HEK293 (cell line): ENCODE measurements around the gene FKBP4.

Experiments used
- CTCF ChIA-PET: fragments of 350-600 bp; formaldehyde crosslinking; extraction: SDS; loops from one replicate; lab custom pipeline; 2021; ENCODE audit warnings: antibody characterized with exemption; lab: Yijun Ruan, JAX
- POLR2A ChIA-PET: fragments of 300-600 bp; formaldehyde crosslinking; extraction: SDS; loops from one replicate; lab custom pipeline; 2020; ENCODE audit warnings: antibody characterized with exemption, inconsistent platforms; lab: Yijun Ruan, JAX
- H3K27ac ChIP-seq: fragments of 200-500 bp; sonication (Bioruptor generic); 2 replicates; pipeline ENCODE4 v1.5.1; 2014; ENCODE audit warnings: low read depth, low read length, control low read depth, inconsistent platforms; ENCODE audit errors: extremely low read depth
- H3K36me3 ChIP-seq, 2 experiments: fragments of 200-500 bp in 1 of 2; sonication (Bioruptor generic) in 1 of 2; 1 replicate in 1 of 2; 2 replicates in 1 of 2; pipeline ENCODE4 v1.5.1; 2014 to 2017; ENCODE audit warnings: inconsistent platforms in 2 of 2, low read length in 2 of 2; ENCODE audit not compliant: control insufficient read depth in 2 of 2, insufficient read depth in 1 of 2
- H3K4me1 ChIP-seq: fragments of 200-500 bp; sonication (Bioruptor generic); 2 replicates; pipeline ENCODE4 v1.5.1; 2014; ENCODE audit warnings: mild to moderate bottlenecking, low read length, inconsistent platforms; ENCODE audit not compliant: control insufficient read depth, insufficient read depth
- H3K4me3 ChIP-seq: 2 replicates; pipeline ENCODE4 v1.5.1; 2011; ENCODE audit warnings: low read depth, mild to moderate bottlenecking, control low read depth, low read length, moderate library complexity
- H3K9me3 ChIP-seq: fragments of 200-500 bp; sonication (Bioruptor generic); 2 replicates; pipeline ENCODE4 v1.5.1; 2014; ENCODE audit warnings: low read depth, low read length, inconsistent platforms; ENCODE audit not compliant: control insufficient read depth, insufficient read depth
- KLF10 ChIP-seq: fragments of 450-650 bp; IDR thresholded peaks from 2 replicates; pipeline ENCODE4 v1.5.1; 2018; ENCODE audit warnings: missing biosample characterization, mild to moderate bottlenecking, missing genetic modification characterization
- KLF9 ChIP-seq: fragments of 450-650 bp; formaldehyde crosslinking; IDR thresholded peaks from 2 replicates; pipeline ENCODE4 v1.5.1; 2016; ENCODE audit warnings: missing biosample characterization, missing genetic modification characterization, low read depth
- PBX3 ChIP-seq: sonication (generic); formaldehyde crosslinking; IDR thresholded peaks from 2 replicates; pipeline ENCODE4 v1.8.1; 2022; ENCODE audit warnings: mild to moderate bottlenecking, moderate library complexity, missing genetic modification reagents
- SP3 ChIP-seq: fragments of 450-650 bp; formaldehyde crosslinking; IDR thresholded peaks from 2 replicates; pipeline ENCODE4 v1.5.1; 2016; ENCODE audit warnings: missing biosample characterization, missing genetic modification characterization
- WT1 ChIP-seq: fragments of 450-650 bp; formaldehyde crosslinking; IDR thresholded peaks from 2 replicates; pipeline ENCODE4 v1.5.1; 2016; ENCODE audit warnings: missing biosample characterization, missing genetic modification characterization
- YY1 ChIP-seq: fragments of 450-650 bp; formaldehyde crosslinking; IDR thresholded peaks from 2 replicates; pipeline ENCODE4 v1.5.1; 2018; ENCODE audit warnings: missing biosample characterization, missing genetic modification characterization
- ZBTB20 ChIP-seq: fragments of 450-650 bp; formaldehyde crosslinking; IDR thresholded peaks from 2 replicates; pipeline ENCODE4 v1.5.1; 2016; ENCODE audit warnings: missing biosample characterization, missing genetic modification characterization
- ZBTB6 ChIP-seq: fragments of 450-650 bp; formaldehyde crosslinking; IDR thresholded peaks from 2 replicates; pipeline ENCODE4 v1.5.1; 2017; ENCODE audit warnings: missing biosample characterization, missing genetic modification characterization
- ZBTB8A ChIP-seq: fragments of 450-650 bp; formaldehyde crosslinking; IDR thresholded peaks from 2 replicates; pipeline ENCODE4 v1.5.1; 2016; ENCODE audit warnings: missing biosample characterization, missing genetic modification characterization
- ZFP37 ChIP-seq: fragments of 450-650 bp; formaldehyde crosslinking; IDR thresholded peaks from 2 replicates; pipeline ENCODE4 v1.5.1; 2016; ENCODE audit warnings: missing biosample characterization, missing genetic modification characterization
- ZIC2 ChIP-seq: fragments of 450-650 bp; formaldehyde crosslinking; IDR thresholded peaks from 2 replicates; pipeline ENCODE4 v1.5.1; 2016; ENCODE audit warnings: missing biosample characterization, missing genetic modification characterization
- ZNF146 ChIP-seq: fragments of 450-650 bp; formaldehyde crosslinking; IDR thresholded peaks from 2 replicates; pipeline ENCODE4 v1.5.1; 2016; ENCODE audit warnings: missing biosample characterization, missing genetic modification characterization
- ZNF184 ChIP-seq: fragments of 450-650 bp; IDR thresholded peaks from 2 replicates; pipeline ENCODE4 v1.5.1; 2018; ENCODE audit warnings: missing biosample characterization, mild to moderate bottlenecking, missing genetic modification characterization
- ZNF202 ChIP-seq: fragments of 450-650 bp; formaldehyde crosslinking; IDR thresholded peaks from 2 replicates; pipeline ENCODE4 v1.5.1; 2016; ENCODE audit warnings: missing biosample characterization, missing genetic modification characterization, borderline replicate concordance
- ZNF302 ChIP-seq: fragments of 450-650 bp; formaldehyde crosslinking; IDR thresholded peaks from 2 replicates; pipeline ENCODE4 v1.5.1; 2016; ENCODE audit warnings: missing biosample characterization, missing genetic modification characterization, low read depth
- ZNF324 ChIP-seq: fragments of 450-650 bp; formaldehyde crosslinking; IDR thresholded peaks from 2 replicates; pipeline ENCODE4 v1.5.1; 2016; ENCODE audit warnings: missing biosample characterization, missing genetic modification characterization
- ZNF335 ChIP-seq: fragments of 450-650 bp; formaldehyde crosslinking; conservative IDR thresholded peaks from 2 replicates; pipeline ENCODE4 v1.5.1; 2016; ENCODE audit warnings: missing biosample characterization, missing genetic modification characterization
- ZNF404 ChIP-seq: fragments of 450-650 bp; formaldehyde crosslinking; IDR thresholded peaks from 2 replicates; pipeline ENCODE4 v1.5.1; 2017; ENCODE audit warnings: missing biosample characterization, missing genetic modification characterization
- ZNF423 ChIP-seq: fragments of 450-650 bp; formaldehyde crosslinking; IDR thresholded peaks from 2 replicates; pipeline ENCODE4 v1.5.1; 2016; ENCODE audit warnings: missing biosample characterization, missing genetic modification characterization
- ZNF501 ChIP-seq: fragments of 450-650 bp; formaldehyde crosslinking; IDR thresholded peaks from 2 replicates; pipeline ENCODE4 v1.5.1; 2016; ENCODE audit warnings: missing biosample characterization, missing genetic modification characterization
- ZNF548 ChIP-seq: fragments of 450-650 bp; formaldehyde crosslinking; IDR thresholded peaks from 2 replicates; pipeline ENCODE4 v1.5.1; 2016; ENCODE audit warnings: missing biosample characterization, missing genetic modification characterization
- ZNF561 ChIP-seq: fragments of 450-650 bp; IDR thresholded peaks from 2 replicates; pipeline ENCODE4 v1.5.1; 2018; ENCODE audit warnings: missing biosample characterization, missing genetic modification characterization, borderline replicate concordance
- TF ChIP-seq, protein P1 (sequence below): fragments of 450-650 bp; formaldehyde crosslinking; optimal IDR thresholded peaks from 2 replicates; pipeline ENCODE3; 2016; ENCODE audit warnings: missing biosample characterization, mild to moderate bottlenecking, missing genetic modification characterization
- TF ChIP-seq, protein P2 (sequence below): fragments of 450-650 bp; IDR thresholded peaks from 2 replicates; pipeline ENCODE4 v1.5.1; 2018; ENCODE audit warnings: missing biosample characterization, mild to moderate bottlenecking, missing genetic modification characterization
- TF ChIP-seq, protein P3 (sequence below): fragments of 450-650 bp; formaldehyde crosslinking; IDR thresholded peaks from 2 replicates; pipeline ENCODE4 v1.5.1; 2016; ENCODE audit warnings: missing biosample characterization, missing genetic modification characterization

Gene FKBP4

DNA sequence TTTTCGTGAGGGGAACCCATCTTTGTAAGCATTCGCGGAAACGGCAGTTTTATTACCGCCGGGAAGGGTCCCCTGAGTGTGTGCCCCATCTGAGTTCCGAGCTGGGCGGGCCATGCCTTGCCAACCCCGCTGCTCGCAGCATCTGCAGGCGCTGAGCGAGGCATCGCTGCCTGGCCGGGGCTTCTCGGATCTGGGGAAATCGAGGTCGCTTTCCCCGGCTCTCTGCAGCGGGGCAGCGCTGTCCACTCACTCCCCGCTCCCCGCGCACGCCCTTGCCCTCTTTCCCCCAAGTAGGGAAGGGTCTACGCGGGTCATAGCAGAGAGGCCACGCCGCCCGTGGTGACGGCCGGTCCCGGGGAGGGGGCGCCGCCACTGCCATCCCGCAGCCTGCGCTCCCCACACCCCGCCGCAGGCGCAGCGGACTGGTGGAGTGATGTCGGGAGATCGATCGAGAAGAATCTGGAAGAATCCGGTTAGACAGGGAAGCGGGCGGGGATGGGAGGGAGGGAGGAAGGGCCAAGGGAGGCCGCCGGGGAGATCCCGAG is 507 bp upstream of the FKBP4 start:
- Histone ChIP-seq H3K27ac (no peak overlapping the region; the same call in 1 of the 2 replicates), H3K9me3 (no peaks in the 10 kb centered on the region), H3K36me3 (peaks cover 19 to 34% of the 10 kb centered on the region in 2 experiments)
- TF ChIP-seq ZNF324 (tag by site-specific recombination) (no peak), KLF10 (tag by site-specific recombination) (no peak), YY1 (no peak), ZNF302 (tag by site-specific recombination) (no peak), ZNF202 (peak; percentile 79; the same call in 1 of the 2 replicates)
- TF ChIP-seq, all 188 proteins: peak for 1
- H3K4me1 ChIP-seq: peaks cover 3% of the 10 kb centered on the region; the same call in 1 of the 2 replicates
- H3K4me3 ChIP-seq: peak overlapping the region; percentile 73
- ChIA-PET POLR2A (interaction anchor here (0.5 to 1.2 kb wide), 6 partner anchors 8 to 111 kb away, joined by 3 to 11 read pairs (median 4); partner anchors contain the start of genes FOXM1, ITFG2 and RHNO1), CTCF (no interaction called here)

DNA sequence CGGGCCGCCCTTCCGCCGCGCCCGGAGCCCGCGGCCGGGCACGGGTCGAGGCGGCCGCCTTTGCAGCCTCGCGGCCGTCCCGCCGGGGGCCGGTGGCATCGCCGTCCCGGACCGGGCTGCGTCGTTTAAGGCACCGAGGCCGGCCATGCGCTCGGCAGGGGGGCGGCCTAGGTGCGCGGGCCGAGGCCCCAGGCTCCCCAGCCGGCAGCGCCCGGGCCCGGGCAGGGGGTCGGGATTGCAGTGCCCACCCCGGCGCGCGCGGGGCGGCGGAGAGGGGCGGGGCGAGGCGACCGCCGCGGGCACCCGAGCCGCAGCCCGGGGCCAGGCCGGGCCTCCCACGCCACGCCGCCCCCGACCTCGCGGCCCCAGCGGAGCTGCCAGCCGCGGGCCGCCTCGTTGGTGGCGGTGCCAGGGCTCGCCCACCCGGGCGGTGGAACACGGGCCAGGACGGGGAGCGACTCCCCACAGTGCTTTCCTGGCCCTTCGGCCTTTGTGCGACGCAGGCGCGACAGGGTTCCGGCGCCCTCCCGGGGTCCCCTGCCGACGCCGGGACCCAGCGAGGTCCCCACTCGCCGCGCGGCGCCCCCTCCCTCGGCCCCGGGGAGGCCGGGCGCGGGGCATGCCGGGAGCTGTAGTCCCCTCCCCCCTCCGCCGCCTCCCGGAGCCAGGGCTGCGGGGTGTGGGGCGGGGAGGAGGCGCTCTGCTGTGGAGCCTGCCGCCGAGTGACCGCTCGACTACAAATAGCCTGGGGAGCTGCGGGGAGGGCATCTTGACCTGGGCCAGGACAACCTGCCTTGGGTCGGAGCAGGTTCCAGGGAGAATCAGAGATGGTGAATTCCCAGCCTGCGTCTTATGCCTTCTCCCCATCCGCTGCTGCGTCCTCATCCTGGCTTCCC is 769 bp downstream of the FKBP4 start:
- ChIA-PET CTCF (interaction anchor here (0.6 to 2.0 kb wide), 8 partner anchors 11 to 149 kb away, joined by 3 to 8 read pairs (median 4); partner anchors contain the start of gene ITFG2), POLR2A (interaction anchor here (0.7 to 1.3 kb wide), 6 partner anchors 9 to 81 kb away, joined by 3 to 11 read pairs (median 4); partner anchors contain the start of genes FOXM1, ITFG2 and RHNO1)
- Histone ChIP-seq H3K4me1 (peaks cover 3% of the 10 kb centered on the region; the same call in 1 of the 2 replicates), H3K9me3 (no peaks in the 10 kb centered on the region), H3K36me3 (peaks cover 31 to 47% of the 10 kb centered on the region in 2 experiments), H3K4me3 (peak overlapping the region; percentile 73), H3K27ac (peak overlapping the region; percentile 88; the same call in 1 of the 2 replicates)
- TF ChIP-seq WT1 (tag by site-specific recombination): 0 out of 2 replicates have a peak, but pooled peaks have one; percentile 30
- peak; percentile 24; the same call in 1 of the 2 replicates for TF ChIP-seq KLF9 (tag by site-specific recombination)
- TF ChIP-seq SP3 (tag by site-specific recombination): peak; percentile 42; the same call in 1 of the 2 replicates
- TF ChIP-seq, protein P1, sequence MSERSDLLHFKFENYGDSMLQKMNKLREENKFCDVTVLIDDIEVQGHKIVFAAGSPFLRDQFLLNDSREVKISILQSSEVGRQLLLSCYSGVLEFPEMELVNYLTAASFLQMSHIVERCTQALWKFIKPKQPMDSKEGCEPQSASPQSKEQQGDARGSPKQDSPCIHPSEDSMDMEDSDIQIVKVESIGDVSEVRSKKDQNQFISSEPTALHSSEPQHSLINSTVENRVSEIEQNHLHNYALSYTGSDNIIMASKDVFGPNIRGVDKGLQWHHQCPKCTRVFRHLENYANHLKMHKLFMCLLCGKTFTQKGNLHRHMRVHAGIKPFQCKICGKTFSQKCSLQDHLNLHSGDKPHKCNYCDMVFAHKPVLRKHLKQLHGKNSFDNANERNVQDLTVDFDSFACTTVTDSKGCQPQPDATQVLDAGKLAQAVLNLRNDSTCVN (tag by site-specific recombination): peak; percentile 37
- peak; percentile 44; the same call in 1 of the 2 replicates for TF ChIP-seq ZBTB20 (tag by site-specific recombination)
- TF ChIP-seq ZNF501 (tag by site-specific recombination): 0 out of 2 replicates have a peak, but pooled peaks have one; percentile 52
- TF ChIP-seq, protein P2, sequence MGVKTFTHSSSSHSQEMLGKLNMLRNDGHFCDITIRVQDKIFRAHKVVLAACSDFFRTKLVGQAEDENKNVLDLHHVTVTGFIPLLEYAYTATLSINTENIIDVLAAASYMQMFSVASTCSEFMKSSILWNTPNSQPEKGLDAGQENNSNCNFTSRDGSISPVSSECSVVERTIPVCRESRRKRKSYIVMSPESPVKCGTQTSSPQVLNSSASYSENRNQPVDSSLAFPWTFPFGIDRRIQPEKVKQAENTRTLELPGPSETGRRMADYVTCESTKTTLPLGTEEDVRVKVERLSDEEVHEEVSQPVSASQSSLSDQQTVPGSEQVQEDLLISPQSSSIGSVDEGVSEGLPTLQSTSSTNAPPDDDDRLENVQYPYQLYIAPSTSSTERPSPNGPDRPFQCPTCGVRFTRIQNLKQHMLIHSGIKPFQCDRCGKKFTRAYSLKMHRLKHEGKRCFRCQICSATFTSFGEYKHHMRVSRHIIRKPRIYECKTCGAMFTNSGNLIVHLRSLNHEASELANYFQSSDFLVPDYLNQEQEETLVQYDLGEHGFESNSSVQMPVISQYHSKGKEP (tag by site-specific recombination): peak; percentile 23; the same call in 1 of the 2 replicates
- no peak for TF ChIP-seq ZNF184 (tag by site-specific recombination)
- TF ChIP-seq ZNF423 (tag by site-specific recombination): 0 out of 2 replicates have a peak, but pooled peaks have one; percentile 18
- 0 out of 2 replicates have a peak, but pooled peaks have one; percentile 1 for TF ChIP-seq ZNF146 (tag by site-specific recombination)
- TF ChIP-seq PBX3 (CRISPR knock-in tag): peak; percentile 38; the same call in 1 of the 2 replicates
- 0 out of 2 replicates have a peak, but pooled peaks have one; percentile 35 for TF ChIP-seq ZFP37 (tag by site-specific recombination)
- peak; percentile 87 for TF ChIP-seq ZNF335 (tag by site-specific recombination)
- TF ChIP-seq ZBTB8A (tag by site-specific recombination): peak; percentile 42; the same call in 1 of the 2 replicates
- no peak for TF ChIP-seq ZNF548 (tag by site-specific recombination)
- peak; percentile 81 for TF ChIP-seq ZIC2 (tag by site-specific recombination)
- TF ChIP-seq, protein P3, sequence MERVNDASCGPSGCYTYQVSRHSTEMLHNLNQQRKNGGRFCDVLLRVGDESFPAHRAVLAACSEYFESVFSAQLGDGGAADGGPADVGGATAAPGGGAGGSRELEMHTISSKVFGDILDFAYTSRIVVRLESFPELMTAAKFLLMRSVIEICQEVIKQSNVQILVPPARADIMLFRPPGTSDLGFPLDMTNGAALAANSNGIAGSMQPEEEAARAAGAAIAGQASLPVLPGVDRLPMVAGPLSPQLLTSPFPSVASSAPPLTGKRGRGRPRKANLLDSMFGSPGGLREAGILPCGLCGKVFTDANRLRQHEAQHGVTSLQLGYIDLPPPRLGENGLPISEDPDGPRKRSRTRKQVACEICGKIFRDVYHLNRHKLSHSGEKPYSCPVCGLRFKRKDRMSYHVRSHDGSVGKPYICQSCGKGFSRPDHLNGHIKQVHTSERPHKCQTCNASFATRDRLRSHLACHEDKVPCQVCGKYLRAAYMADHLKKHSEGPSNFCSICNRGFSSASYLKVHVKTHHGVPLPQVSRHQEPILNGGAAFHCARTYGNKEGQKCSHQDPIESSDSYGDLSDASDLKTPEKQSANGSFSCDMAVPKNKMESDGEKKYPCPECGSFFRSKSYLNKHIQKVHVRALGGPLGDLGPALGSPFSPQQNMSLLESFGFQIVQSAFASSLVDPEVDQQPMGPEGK (tag by site-specific recombination): peak; percentile 87
- TF ChIP-seq ZNF404 (tag by site-specific recombination): no peak
- peak; percentile 27; the same call in 1 of the 2 replicates for TF ChIP-seq KLF10 (tag by site-specific recombination)
- TF ChIP-seq ZNF561 (tag by site-specific recombination): peak; percentile 60; the same call in 1 of the 2 replicates
- TF ChIP-seq ZBTB6: peak; percentile 54; the same call in 1 of the 2 replicates
